Keratinocyte (primary cell): ENCODE measurements around the gene HCFC1. TPM values are rescaled to one million over a fixed set of nuclear protein-coding genes. Genes with fewer than 3 reads are reported as not detected.

Experiments
- DNase-seq: peaks from one replicate; pipeline ENCODE4 v3.0.0-alpha.2; 2011; ENCODE audit warnings: low read depth, missing footprints, low spot score
- FAIRE-seq: peaks from 2 replicates; lab custom pipeline; 2011; peaks lifted over from hg19 to GRCh38; lab: Jason Lieb, UNC
- H2AFZ ChIP-seq: 2 replicates; pipeline ENCODE4 v1.6.0; 2012; ENCODE audit warnings: low read length, control low read depth, inconsistent platforms; ENCODE audit not compliant: control insufficient read depth
- H3K27ac ChIP-seq: 2 replicates; pipeline ENCODE4 v1.5.1; 2011; ENCODE audit warnings: low read length; ENCODE audit not compliant: control insufficient read depth, insufficient read depth
- H3K27me3 ChIP-seq: 3 replicates; pipeline ENCODE4 v1.6.0; 2011; ENCODE audit warnings: low read length; ENCODE audit not compliant: control insufficient read depth, insufficient read depth; ENCODE audit errors: extremely low read depth
- H3K36me3 ChIP-seq, 2 experiments: 2 replicates in 1 of 2; 3 replicates in 1 of 2; pipeline ENCODE4 v1.5.1; 2011; ENCODE audit warnings: low read length in 2 of 2, mild to moderate bottlenecking in 1 of 2; ENCODE audit not compliant: control insufficient read depth in 2 of 2, insufficient read depth in 2 of 2; ENCODE audit errors: extremely low read depth in 1 of 2
- H3K4me1 ChIP-seq: 3 replicates; pipeline ENCODE4 v1.5.1; 2011; ENCODE audit warnings: low read length; ENCODE audit not compliant: control insufficient read depth, insufficient read depth; ENCODE audit errors: extremely low read depth
- H3K4me2 ChIP-seq: 3 replicates; pipeline ENCODE4 v1.6.0; 2011; ENCODE audit warnings: low read depth, low read length; ENCODE audit not compliant: control insufficient read depth, insufficient read depth; ENCODE audit errors: extremely low read depth
- H3K4me3 ChIP-seq, 3 experiments: fragments of 200-600 bp in 1 of 3; sonication (generic) in 1 of 3; 2 replicates in 2 of 3; 3 replicates in 1 of 3; pipeline ENCODE4 v1.5.1; 2011 to 2016; ENCODE audit warnings: low read length in 3 of 3, mild to moderate bottlenecking in 3 of 3, control low read depth in 2 of 3, inconsistent platforms in 1 of 3, low read depth in 1 of 3, mixed read lengths in 1 of 3, mixed run types in 1 of 3, moderate library complexity in 1 of 3; ENCODE audit not compliant: control insufficient read depth in 2 of 3, insufficient read depth in 2 of 3; ENCODE audit errors: extremely low read depth in 1 of 3
- H3K79me2 ChIP-seq: 2 replicates; pipeline ENCODE4 v1.6.0; 2012; ENCODE audit warnings: low read length; ENCODE audit not compliant: control insufficient read depth, insufficient read depth
- H3K9ac ChIP-seq: 3 replicates; pipeline ENCODE4 v1.6.0; 2011; ENCODE audit warnings: low read length; ENCODE audit not compliant: control insufficient read depth, insufficient read depth; ENCODE audit errors: extremely low read depth
- H3K9me1 ChIP-seq: 3 replicates; pipeline ENCODE4 v1.6.0; 2011; ENCODE audit warnings: low read length; ENCODE audit not compliant: control insufficient read depth, insufficient read depth; ENCODE audit errors: extremely low read depth
- H3K9me3 ChIP-seq: 2 replicates; pipeline ENCODE4 v1.5.1; 2012; ENCODE audit warnings: low read depth, low read length; ENCODE audit not compliant: control insufficient read depth
- H4K20me1 ChIP-seq: 3 replicates; pipeline ENCODE4 v1.6.0; 2011; ENCODE audit warnings: low read length; ENCODE audit not compliant: control insufficient read depth, insufficient read depth; ENCODE audit errors: extremely low read depth
- CTCF ChIP-seq, 3 experiments: IDR thresholded peaks in 1 of 3; conservative IDR thresholded peaks in 1 of 3; optimal IDR thresholded peaks in 1 of 3; 2 replicates in 2 of 3; 3 replicates in 1 of 3; pipeline versions ENCODE3 to v1.5.1; 2011; ENCODE audit warnings: low read length in 3 of 3, mild to moderate bottlenecking in 3 of 3, moderate library complexity in 2 of 3, control low read depth in 1 of 3, inconsistent platforms in 1 of 3; ENCODE audit not compliant: insufficient read depth in 2 of 3; ENCODE audit errors: extremely low read depth in 1 of 3
- EZH2 ChIP-seq: IDR thresholded peaks from one replicate; pipeline ENCODE4 v1.6.1; 2012; ENCODE audit warnings: inconsistent platforms, mild to moderate bottlenecking, low read length, moderate library complexity
- dilution Hi-C: fragments of 300-500 bp; cut with MboI; formaldehyde crosslinking; loops from one replicate; pipeline ENCODE4 v1.7.0; 2020; ENCODE audit warnings: low sequenced_read_pairs; ENCODE audit not compliant: extremely low pct_ligation_motif_present
- polyA plus RNA-seq, 5 experiments: library from polyadenylated mRNA; depleted of rRNA in 3 of 5; stranded (reverse) in 3 of 5; stranded (forward) in 1 of 5; unstranded in 1 of 5; fragments of >200 nt; gene quantifications; 1 replicate in 1 of 5; 2 replicates in 3 of 5; 3 replicates in 1 of 5; pipeline versions ENCODE4 v1.2.1 to v1.2.3, GENCODE V29; 2011 to 2012; ENCODE audit warnings: missing spikeins in 2 of 5, low read depth in 1 of 5, low replicate concordance in 1 of 5

HCFC1 gene
- polyA plus RNA-seq, 1 donor (not counting 4 experiments of a cell fraction or from before 2014, with no cell fraction given), result 2.7 TPM

- no peak for FAIRE-seq
- no peak for TF ChIP-seq EZH2
- TF ChIP-seq CTCF (optimal IDR thresholded peaks at IDR 0.05 in 1 of 3, IDR thresholded peaks at IDR 0.05 in 1 of 3, conservative IDR thresholded peaks at IDR 0.05 in 1 of 3; ENCODE audit: extremely low read depth in 1 of 3, insufficient read depth in 2 of 3, low read length in 3 of 3), result no peak
- Histone ChIP-seq H3K79me2 (no peaks in the 10 kb centered on the region), H4K20me1 (no peaks in the 10 kb centered on the region), H3K9me1 (no peaks in the 10 kb centered on the region), H3K9me3 (no peaks in the 10 kb centered on the region), H3K4me1 (peaks cover 8% of the 10 kb centered on the region), H3K4me2 (no peak overlapping the region), H3K27ac (no peak overlapping the region), H3K4me3 (no peak overlapping the region), H2AFZ (no peak overlapping the region), H3K9ac (no peak overlapping the region), H3K27me3 (no peaks in the 10 kb centered on the region), H3K36me3 (no peaks in the 10 kb centered on the region)
- dilution Hi-C loops, result no loop called here
- no peak for DNase-seq
Measured at GRCh38 chrX:153913701-153914100, 57.9 kb downstream of the HCFC1 start.

- Histone ChIP-seq H3K79me2 (no peaks in the 10 kb centered on the region), H3K9ac (no peak overlapping the region), H3K4me1 (peaks cover 8% of the 10 kb centered on the region), H3K9me3 (no peaks in the 10 kb centered on the region), H3K4me3 (no peak overlapping the region), H4K20me1 (no peaks in the 10 kb centered on the region), H3K27ac (no peak overlapping the region), H3K27me3 (no peaks in the 10 kb centered on the region), H3K4me2 (no peak overlapping the region), H3K36me3 (no peaks in the 10 kb centered on the region), H2AFZ (no peak overlapping the region), H3K9me1 (no peaks in the 10 kb centered on the region)
- dilution Hi-C loops, result no loop called here
- FAIRE-seq (no peak), DNase-seq (no peak)
- TF ChIP-seq CTCF (optimal IDR thresholded peaks at IDR 0.05 in 1 of 3, IDR thresholded peaks at IDR 0.05 in 1 of 3, conservative IDR thresholded peaks at IDR 0.05 in 1 of 3; ENCODE audit: extremely low read depth in 1 of 3, insufficient read depth in 2 of 3, low read length in 3 of 3), result no peak
- TF ChIP-seq EZH2, result no peak
Measured at GRCh38 chrX:153913211-153913610, 58.4 kb downstream of the HCFC1 start.
